Spleen (tissue), 7 donors: ENCODE results near the gene CDS2.

Experiments used
- POLR2A ChIP-seq, 3 donors: fragments of 450-650 bp; IDR thresholded peaks; one replicate each; pipeline ENCODE4 v1.5.1; 2017; ENCODE audit warnings: antibody characterized with exemption in 3 of 3, mild to moderate bottlenecking in 1 of 3
- TF ChIP-seq, protein P1 (sequence below), 11 experiments: fragments of 200-600 bp in 7 of 11; fragments of 450-650 bp in 4 of 11; sonication (generic) in 4 of 11; IDR thresholded peaks in 8 of 11; conservative IDR thresholded peaks in 3 of 11; 1 replicate in 7 of 11; 2 replicates in 4 of 11; pipeline versions ENCODE4 v1.4.0 to v1.8.0; 2016 to 2021; ENCODE audit warnings: antibody characterized with exemption in 11 of 11, inconsistent platforms in 4 of 11, mild to moderate bottlenecking in 1 of 11
- donor health status: DM: no; HTN: no; CAD: no; lungs with moderate emphysema.
- donor health status: DM: no; HTN: no; CAD: no.
- donor health status: DM: no; HTN: no; CAD: no.

DNA sequence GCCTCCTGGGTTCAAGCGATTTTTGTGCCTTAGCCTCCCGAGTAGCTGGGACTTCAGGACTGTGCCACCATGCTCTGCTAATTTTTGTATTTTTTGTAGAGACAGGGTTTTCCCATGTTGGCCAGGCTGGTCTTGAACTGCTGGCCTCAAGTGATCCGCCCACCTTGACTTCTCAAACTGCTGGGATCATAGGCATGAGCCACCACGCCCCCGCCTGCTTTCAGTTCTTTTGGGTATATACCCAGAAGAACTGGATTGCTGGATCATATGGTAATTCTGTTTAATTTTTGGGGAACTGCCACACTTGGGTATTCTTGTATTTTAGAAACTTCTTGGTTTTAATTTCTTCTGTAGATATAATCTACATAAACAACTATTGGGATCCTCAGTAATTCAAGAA, 17.0 kb downstream of the CDS2 start:
- TF ChIP-seq POLR2A (IDR thresholded peaks at IDR 0.05) = no peak
- TF ChIP-seq, protein P1, sequence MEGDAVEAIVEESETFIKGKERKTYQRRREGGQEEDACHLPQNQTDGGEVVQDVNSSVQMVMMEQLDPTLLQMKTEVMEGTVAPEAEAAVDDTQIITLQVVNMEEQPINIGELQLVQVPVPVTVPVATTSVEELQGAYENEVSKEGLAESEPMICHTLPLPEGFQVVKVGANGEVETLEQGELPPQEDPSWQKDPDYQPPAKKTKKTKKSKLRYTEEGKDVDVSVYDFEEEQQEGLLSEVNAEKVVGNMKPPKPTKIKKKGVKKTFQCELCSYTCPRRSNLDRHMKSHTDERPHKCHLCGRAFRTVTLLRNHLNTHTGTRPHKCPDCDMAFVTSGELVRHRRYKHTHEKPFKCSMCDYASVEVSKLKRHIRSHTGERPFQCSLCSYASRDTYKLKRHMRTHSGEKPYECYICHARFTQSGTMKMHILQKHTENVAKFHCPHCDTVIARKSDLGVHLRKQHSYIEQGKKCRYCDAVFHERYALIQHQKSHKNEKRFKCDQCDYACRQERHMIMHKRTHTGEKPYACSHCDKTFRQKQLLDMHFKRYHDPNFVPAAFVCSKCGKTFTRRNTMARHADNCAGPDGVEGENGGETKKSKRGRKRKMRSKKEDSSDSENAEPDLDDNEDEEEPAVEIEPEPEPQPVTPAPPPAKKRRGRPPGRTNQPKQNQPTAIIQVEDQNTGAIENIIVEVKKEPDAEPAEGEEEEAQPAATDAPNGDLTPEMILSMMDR (IDR thresholded peaks at IDR 0.05 in 8 of 11, conservative IDR thresholded peaks at IDR 0.05 in 3 of 11) = no peak
